DMS114 treated with DMSO at 0.1 percent for 48 hours (cell line): ENCODE measurements around the gene LRBA.

Source experiments
- DNase-seq: peaks from one replicate; lab custom pipeline; 2025; ENCODE audit not compliant: unreplicated experiment; lab: John Stamatoyannopoulos, UW

Gene LRBA

DNA sequence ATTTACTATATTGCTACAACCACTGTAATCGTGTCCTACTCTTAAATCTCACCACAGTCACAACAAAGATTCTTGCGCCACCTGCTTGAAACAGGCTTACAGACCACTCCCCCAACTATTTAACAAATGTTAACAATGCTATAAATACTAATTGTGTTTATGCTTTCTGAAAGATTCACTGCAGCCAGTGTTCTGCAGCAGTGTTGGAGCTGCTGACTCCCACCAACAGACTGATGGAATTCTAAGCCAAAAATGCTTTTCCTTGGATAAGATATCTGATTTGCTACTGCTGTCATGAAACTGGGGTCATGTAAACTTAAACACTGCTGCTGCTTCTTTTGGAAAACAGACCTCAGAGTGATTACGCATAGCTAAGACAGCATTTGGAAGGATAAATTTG, 677.4 kb downstream of the LRBA start:
- peak; percentile 79 for DNase-seq

DNA sequence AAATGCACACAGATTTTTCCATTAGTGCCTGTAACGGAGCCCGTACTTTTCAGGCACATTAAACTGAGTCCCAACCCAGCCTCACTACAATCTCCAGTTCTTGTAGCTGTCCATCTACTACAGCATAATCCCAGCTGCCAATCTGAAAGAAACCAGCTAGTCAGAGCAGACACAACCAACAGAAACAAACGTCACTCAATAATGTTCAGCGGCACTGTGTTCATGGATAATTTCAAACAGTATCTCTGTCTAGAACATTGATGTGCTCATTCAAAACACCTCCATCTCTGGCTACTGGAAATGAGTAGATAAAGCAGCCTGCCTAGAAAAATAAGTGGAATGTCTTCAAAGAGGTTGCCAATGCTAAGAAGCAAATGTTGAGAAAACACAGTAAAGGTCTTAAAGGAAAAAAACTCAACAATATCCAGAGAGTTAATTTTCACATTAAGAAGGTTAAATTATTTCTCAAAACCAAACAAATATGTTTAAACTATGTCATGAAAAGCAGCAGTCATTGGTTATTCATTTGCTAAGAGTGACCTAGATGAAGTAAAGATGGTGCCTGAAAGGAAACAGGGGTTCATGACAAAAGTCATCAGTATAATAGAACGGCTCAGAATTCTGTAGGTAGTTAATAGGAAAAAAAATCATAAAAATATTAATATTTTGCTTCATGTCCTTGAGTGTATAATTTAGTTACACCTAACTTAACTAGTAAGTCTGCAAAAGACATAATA, 678.2 kb downstream of the LRBA start:
- no peak for DNase-seq

DNA sequence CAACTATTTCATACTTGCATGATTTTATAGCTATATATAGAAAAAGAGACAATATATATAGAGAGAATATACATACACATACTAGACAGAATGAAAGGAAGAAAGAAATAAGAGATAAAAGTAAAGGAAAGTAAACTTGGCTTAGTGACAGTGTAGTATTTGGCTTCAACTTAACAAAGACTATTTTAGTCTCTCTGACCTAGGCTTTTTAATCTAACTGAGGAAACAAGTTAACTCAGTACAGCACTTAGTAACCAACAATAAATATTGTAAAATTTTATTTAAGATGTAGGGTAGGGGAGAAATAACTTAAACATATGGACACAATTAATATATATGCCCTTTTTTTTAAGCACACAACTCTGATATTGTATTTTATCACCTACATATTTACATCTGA, 682.1 kb downstream of the LRBA start:
- no peak for DNase-seq

DNA sequence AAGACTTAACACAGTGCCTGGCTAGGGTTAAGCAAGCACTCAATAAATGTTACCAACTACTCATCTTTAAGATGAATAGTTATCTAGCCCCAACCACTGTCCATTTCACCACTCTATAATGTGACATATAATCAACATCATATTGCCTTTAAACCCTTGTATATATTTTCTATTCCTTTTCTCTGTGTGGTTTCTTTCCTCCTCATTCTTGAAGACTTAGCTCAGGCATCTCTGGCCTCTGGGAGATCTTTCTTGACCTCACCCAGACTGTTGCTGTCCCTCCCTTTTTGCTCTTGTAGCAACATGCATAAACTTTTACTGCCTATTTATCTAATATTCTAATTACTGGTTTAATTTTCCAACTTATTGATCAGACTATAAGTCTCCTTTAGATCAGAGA, 683.0 kb downstream of the LRBA start:
- DNase-seq = no peak

DNA sequence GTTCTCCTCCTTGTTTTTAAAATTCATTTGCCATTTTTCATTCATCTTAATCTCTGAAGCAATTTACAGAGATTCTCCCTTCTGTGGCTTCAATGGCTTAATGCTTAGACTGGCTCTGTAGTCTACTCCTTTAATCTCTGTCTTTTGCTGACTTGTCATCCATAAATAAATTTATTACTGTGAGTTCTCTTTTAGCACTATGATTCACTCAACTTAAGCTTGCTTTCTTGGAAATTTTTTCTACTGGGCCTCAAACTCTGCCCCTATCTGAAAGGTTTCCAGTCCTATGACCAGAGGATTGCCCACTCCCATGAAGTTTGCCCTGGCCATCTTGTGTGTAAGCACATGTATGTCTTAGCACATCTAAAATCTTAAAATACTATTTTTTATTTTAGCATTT, 685.7 kb downstream of the LRBA start:
- DNase-seq = no peak

DNA sequence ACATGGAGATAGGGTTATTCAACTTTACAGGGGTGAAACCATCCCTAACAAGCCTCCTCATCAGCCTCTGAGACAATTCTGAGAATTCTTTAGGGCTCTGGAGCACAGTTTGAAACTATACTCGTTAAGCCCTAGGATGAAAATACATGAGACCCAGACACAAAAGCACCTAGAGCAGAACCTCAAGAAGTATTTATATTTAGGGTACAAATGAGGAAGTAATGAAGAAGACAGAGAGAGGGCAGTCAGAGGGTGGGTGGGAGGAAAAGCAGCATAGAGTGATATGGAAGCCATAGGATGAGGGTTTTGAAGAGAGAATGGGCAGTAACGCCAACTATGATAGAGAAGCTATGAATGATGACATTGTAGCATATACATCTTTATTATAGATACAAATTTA, 686.6 kb downstream of the LRBA start:
- DNase-seq = no peak

DNA sequence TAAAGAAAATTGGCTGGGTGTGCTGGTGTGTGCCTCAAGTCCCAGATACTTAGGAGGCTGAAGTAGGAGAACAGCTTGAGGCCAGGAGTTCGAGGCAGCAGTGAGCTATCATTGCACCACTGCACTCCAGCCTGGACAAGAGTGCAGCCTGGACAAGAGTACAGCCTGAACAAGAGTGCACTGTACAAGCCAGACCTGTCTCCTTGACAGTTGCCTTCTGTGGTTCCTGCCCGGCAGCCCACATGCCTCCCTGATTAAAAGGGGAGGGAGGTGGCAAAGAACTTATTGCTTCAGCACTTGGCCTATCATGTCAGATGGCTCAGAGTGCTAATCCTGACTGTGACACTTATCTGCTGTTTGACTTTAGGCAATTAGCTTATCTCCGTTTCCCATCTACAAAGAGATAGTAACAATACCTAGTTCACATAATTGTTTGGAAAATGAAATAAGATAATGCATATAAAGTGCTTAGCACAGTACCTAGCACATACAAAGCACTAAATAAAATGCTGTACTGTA, 687.8 kb downstream of the LRBA start:
- no peak for DNase-seq

DNA sequence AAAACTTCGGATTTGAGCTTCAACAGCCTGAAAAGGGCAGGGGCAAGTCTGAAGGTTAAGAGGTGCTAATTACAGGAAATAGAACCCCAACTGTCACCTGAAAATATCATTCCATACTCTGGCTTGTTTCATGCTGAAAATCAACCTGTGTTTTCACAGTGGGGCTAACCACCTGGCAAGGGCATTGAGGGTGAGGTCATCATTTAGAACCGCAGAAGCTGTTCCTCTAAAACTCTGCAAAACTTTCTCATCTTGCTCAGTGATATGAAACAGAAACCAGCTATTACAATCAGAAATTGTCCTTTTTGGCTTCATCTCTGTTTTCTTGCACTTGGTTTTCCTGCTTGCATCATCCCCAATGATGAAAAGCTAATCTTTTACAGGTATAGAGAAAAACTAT, 689.2 kb downstream of the LRBA start:
- no peak for DNase-seq

DNA sequence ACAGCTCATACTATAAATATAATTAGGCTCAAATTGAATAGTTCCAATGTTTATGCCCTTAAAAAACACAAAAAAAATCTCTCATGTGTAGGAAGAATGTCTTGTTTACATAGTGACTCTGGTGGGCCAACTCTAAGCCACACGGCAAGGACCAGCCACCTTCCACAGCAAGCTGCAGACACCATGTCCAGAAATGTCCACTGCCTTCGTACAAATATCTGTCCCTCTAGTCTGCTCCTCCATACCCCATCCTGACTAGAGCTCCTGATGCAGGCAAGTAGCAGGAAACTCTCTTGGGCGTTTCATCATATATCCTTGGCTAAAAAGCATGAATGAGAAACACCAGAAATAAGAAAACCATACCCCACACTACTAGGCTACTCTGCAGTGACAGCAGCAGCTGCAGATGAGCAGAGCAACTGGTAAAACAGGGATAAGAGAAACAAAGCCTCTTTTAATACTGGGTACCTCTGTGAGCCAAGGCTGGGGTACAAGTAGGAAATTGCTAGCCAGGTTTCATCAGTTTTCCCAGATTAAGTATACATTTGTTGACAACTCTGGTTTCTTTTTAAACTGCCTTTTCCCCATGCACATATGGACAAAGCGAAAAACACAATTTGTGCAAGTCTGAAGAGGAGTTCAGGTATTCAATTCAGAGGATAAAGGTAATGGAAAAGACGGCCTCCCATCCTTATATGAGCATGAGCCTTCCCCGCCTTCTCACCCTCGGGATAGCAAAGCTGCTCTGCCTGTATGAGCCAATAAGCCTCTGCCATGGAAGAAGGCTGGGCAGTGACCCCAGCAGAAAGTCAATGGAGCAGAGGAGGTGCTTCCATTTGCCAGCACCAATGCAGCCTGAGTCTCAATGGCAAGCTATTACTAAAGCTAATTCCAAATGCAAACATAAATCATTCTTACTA, 691.4 kb downstream of the LRBA start:
- no peak for DNase-seq

DNA sequence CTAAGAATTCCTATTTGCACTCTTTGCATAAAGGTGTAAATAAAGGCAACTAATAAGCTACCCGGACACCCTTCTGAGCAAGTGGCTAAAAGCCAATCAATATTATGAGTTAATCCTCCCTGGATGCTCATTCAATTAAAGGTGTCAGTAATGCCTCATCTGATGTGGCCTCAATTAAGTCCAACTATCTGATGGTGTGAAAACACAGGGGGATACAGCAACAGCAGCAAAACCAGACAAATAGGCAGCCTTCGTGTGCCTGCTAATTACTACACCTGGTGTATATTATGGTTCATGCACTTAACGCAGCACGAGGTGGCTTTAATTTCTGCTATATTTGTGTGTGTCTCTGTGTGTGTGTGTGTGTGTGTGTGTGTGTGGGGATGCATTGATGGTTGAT, 692.4 kb downstream of the LRBA start:
- DNase-seq = no peak

DNA sequence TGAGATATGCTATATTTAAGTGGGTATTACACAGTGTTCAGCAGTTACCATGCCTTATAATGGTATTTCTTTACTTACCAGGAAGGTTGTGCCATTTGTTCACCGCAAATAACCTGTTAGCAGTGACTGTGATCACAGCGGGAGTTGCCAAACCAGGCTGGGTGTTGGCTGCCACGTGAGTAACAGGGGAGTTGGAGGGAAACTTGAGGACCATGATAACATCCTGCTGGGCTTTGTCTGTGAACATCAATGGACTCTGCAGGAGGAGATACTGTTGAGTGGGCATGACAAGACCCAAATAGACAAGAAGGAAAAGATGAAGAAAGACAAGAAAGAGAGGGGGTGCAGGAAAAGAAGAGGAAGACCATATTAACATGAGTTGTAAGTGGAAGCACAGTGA, 694.0 kb downstream of the LRBA start:
- DNase-seq = no peak

DNA sequence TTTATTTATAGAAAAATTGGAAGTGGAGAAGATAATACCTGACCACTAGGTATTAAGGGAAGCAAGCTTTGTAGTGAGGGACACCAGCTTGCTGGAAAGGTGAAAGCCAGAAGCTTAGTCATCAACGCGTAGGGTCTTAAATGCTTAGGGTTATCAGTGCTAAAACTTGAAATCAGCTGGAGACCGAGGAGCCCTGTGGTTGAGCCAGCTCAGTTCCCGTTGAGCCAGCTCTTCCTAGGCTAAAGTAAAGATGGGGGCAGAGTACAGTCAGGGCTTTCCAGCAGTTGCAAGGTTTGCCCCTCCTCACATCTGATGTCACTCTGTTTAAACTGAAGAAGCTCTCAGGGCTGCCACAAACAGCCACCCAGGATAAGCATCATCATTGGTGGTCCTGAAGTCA, 696.1 kb downstream of the LRBA start:
- no peak for DNase-seq

DNA sequence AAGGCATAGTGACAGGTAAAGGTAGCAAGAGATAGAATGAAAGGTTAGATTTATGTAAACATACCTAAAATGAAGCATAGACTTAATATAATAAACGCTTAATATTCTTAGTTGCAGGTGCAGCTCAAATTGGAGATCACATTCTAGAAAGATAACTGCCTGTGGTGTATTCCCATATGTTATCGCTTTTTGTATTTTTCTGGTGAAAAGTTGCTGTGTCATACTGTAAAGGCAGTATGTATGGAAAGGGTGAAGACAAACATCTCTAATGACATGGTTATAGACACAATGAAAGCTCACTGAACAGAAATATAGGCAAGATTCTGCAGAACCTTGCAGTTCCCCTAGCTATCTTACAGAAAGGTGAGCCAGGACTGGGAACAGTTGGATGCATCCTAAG, 696.6 kb downstream of the LRBA start:
- DNase-seq = no peak

DNA sequence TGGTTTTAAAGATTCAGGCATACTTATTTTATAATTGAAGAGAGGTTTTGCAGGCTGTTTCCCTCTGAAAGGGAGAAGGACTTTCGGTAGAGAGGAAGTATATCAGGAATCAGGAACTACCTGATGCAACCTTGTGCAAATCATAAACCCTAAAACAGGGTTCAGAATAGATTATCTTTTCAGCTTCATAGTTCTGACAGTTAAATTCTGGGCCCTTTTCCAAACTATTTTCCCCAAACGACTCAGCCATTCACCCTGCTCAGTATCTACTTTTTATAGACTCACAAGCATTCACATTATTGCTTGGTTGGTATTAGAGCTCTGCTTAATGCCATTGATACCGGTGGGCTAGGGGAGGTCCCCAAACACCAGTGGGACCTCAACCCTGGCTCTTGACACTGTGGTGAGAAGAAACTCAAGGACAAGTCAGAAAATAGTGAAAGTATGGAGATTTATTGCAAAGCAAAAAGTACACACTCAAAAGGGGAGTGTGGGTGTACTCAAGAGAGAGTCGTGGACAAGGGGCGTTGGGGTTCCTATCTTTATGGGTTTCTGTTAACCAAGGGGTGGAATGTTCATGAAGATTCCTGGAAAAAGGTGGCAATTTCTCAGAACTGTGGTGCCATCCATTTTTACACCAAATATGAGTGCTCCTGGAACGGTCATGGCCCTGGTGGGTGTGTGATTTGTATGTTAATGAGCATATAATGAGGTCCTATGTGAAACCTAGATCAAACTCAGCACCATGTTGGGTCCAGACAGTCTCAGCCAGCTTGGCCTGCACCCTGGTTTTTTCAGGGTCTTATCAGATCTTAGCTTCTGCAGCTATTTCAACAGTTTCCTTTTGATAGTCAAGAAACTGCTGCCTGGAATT, 698.5 kb downstream of the LRBA start:
- no peak for DNase-seq

DNA sequence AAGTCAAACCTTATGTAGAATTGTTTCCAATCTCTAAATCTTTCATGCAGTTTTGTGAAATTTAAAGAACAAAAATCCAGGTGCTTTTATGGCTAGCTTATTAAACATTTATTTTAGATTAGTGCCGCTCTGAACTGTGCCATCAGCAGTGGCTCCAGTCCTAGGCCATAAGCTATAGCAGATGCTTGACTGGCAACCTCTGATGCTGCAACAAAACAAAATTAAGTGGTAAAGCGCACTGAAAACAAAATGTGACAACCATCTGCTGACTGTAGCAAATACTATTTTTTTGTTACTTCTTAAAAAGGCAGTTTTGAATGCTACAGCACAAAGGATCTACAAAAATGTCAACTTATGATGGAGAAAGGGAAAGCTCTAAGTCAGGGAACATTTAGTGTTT, 699.4 kb downstream of the LRBA start:
- no peak for DNase-seq

DNA sequence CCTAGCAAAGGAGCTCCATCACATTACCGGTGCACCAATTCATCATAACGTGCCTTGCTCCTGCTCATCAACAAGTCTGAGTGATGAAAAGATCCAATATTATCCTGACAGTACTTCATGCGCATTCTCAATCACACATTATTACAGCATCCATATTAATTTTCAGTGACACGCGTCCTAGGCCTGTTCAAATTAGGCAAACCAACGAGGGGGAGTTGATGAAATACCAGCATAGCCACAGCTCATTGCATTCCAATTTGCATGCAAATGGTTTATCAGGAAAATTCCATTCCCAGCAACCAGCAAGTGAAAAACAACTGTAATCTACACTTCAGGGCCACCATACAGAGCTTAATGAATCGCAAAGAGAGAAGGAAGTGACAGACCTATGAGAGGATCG, 699.9 kb downstream of the LRBA start:
- DNase-seq = no peak

DNA sequence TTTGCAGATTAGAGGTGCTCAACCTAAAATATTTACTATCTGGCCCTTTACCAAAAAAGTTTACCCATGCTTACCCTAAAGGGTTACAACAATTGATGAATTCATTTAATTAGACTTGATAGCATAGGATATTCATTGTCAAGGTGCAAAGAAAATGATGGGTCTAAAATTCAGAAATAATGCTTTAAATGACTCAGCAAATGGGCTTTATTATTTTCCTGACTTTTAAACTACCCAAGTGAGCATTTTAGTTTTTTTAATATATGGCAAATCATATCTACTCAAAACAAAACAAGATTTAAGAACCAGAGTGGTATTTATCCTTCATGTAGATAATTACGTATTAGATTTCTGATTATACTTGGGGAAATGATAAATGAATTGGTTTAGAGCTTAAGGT, 701.1 kb downstream of the LRBA start:
- DNase-seq = no peak

DNA sequence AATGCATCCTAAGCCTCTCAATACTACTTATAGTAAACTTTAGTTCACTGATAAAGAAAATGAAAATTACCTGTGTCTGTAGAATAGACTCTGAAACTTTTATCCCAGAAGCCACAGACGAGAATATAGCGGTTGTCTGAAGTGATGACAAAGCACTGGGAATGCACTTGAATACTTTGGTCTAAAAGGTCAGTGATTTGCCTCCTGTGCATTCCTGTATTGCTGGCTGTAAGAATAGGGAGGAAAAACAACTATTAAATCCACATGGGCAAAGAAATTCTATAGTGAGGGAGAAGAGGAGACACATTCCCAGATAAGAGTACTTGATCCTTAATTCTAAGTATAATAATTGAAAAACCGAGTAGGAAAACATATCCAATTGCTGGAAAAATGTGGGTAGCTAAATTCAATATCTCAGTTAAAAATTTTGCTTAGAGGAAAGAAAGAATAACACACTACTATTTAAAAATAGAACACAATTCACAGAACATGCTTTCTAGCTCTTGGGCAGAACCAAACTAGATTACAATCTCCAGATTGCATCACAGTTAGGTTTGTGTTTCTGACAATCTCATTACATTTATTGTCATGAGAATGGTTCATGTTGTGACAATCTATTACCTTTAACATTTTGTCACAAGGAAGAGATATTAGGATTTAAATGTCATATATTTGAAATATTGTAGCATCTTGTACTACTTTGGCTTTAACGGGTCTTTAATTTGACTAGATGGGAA, 704.8 kb downstream of the LRBA start:
- no peak for DNase-seq

DNA sequence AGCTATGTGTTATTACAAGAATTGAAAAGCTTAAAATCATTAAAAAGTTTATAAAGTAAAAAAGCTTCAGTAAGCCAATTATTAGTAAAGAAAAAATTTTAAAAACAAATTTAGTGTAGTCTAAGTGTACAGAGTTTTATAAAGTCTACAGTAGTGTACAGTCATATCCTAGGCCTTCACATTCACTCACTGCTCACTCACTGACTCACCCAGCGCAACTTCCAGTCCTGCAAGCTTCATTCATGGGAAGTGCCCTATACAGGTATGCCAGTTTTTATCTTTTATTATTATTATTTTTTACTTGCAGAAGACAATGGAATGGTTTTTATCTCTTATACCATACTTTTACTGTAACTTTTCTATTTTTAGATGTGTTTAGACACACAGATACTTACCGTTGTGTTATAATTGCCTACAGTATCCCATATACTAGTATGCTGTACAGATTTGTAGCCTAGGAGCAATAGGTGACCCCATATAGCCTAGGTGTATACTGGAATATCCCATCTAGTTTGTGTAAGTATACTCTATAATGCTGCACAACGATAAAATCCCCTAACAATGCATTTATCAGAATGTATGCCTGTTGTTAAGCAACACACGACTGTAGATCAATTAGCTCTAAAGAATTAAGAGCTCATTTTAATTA, 706.1 kb downstream of the LRBA start:
- DNase-seq = no peak

DNA sequence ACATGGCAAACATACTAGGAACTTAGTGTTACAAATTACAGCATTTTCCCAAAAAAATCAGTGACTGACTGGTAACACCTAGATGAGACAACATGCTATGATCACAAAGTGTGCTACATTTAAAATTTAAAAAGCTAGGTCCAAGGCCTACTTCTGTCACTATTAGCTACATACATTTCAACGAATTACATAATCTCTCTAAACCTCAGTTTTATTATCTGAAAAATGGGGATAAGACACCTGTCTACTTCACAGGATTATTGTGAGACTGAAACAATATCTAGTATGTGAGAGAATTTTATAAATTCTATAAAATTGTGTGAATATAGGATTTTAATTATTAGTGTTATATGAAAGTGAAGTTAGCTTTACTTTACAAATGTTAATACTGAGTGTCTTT, 708.4 kb downstream of the LRBA start:
- DNase-seq = no peak
